NB4 (cell line): ENCODE data around the gene FKBP5.

Source experiments
- MAX ChIP-seq: IDR thresholded peaks from 2 replicates; pipeline ENCODE4 v1.6.1; 2011; ENCODE audit warnings: low read depth, low read length
- MYC ChIP-seq: IDR thresholded peaks from 2 replicates; pipeline ENCODE4 v1.6.1; 2011; ENCODE audit warnings: low read depth, low read length
- POLR2A ChIP-seq: IDR thresholded peaks from 2 replicates; pipeline ENCODE4 v1.6.1; 2011; ENCODE audit warnings: mild to moderate bottlenecking; ENCODE audit not compliant: insufficient read length; ENCODE audit errors: extremely low read depth
- TF ChIP-seq, protein P1 (sequence below): IDR thresholded peaks from one replicate; pipeline ENCODE4 v1.5.1; 2012; ENCODE audit warnings: low read depth, low read length

DNA sequence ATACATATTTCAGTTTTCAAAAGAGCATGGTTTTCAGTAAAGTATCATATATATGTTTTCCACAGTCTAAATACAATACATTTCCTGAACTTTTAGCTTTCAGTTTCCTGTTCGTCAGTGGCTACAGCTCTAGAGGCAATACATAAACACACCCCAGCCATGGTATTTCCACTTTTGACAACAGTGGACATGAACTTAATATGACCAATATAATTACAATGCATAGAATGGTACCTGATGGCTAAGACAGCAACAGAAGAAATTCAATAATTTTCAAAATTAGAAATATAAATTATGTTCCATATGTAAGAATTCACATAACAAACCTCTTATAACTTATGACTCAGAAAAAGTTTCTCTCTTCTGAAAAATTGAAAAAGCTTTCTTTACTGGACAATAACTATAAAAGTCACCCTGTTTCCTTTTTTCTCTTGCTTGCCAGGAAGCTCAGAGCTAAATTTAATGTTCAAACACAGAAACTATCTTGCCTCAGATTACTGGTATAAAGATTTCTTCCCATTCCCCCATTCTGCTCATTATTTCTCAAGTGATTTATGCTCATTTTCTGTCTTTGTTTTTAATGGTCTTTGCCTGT is 19.2 kb downstream of the FKBP5 start:
- TF ChIP-seq, protein P1, sequence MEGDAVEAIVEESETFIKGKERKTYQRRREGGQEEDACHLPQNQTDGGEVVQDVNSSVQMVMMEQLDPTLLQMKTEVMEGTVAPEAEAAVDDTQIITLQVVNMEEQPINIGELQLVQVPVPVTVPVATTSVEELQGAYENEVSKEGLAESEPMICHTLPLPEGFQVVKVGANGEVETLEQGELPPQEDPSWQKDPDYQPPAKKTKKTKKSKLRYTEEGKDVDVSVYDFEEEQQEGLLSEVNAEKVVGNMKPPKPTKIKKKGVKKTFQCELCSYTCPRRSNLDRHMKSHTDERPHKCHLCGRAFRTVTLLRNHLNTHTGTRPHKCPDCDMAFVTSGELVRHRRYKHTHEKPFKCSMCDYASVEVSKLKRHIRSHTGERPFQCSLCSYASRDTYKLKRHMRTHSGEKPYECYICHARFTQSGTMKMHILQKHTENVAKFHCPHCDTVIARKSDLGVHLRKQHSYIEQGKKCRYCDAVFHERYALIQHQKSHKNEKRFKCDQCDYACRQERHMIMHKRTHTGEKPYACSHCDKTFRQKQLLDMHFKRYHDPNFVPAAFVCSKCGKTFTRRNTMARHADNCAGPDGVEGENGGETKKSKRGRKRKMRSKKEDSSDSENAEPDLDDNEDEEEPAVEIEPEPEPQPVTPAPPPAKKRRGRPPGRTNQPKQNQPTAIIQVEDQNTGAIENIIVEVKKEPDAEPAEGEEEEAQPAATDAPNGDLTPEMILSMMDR: no peak
- TF ChIP-seq POLR2A (no peak), MYC (no peak), MAX (no peak)
